HG02885 (cell line): ENCODE measurements around the gene POLR2E.

Experiments used
- ATAC-seq: cut with Tn5 transposase; IDR thresholded peaks from one replicate; pipeline ENCODE4 v1.9.1; 2021; ENCODE audit warnings: mild to moderate bottlenecking; ENCODE audit not compliant: unreplicated experiment, poor library complexity

The POLR2E gene

GRCh38 chr19:1039646-1040475 is 55.3 kb downstream of the POLR2E start, which contains the start of gene ABCA7:
ABCA7 (plus strand) TSS chr19:1040107; CDS start chr19:1041362, 1,255 bp downstream.
- peak; percentile 80 for ATAC-seq

GRCh38 chr19:1038978-1039645 is 56.1 kb downstream of the POLR2E start:
- ATAC-seq = no peak

GRCh38 chr19:1037621-1038064 is 57.5 kb downstream of the POLR2E start:
- no peak for ATAC-seq
